Upper lobe of left lung (tissue), 4 donors: ENCODE results near the gene FAAH.

Source experiments
- POLR2A ChIP-seq, 4 donors: fragments of 450-650 bp; IDR thresholded peaks; one replicate each; pipeline ENCODE4 v1.5.1; 2016 to 2017; ENCODE audit warnings: antibody characterized with exemption in 4 of 4, mild to moderate bottlenecking in 2 of 4
- TF ChIP-seq, protein P1 (sequence below), 6 experiments: fragments of 450-650 bp in 4 of 6; fragments of 200-600 bp in 2 of 6; sonication (generic) in 2 of 6; IDR thresholded peaks; one replicate each; pipeline ENCODE4 v1.5.1; 2016 to 2019; ENCODE audit warnings: antibody characterized with exemption in 6 of 6

DNA sequence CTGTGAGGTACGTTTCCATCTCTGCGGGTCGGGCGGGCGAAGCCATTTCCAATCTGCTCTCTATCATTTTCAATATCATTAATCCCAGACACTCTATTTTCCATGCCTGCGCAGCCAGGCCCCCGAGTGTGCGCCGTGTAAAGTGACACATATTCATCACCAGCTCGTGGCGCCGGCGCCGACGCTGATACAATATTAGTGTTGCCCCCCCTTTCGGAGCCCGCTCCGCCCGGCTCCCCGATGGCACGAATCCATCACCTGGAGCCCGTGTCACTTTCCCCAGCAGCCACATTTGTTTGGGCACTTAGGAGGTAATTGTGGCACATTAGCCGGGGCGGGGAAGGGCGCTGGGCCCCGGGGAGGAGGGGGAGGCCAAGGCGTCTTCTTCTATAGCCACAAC lies 61.8 kb downstream of the FAAH start:
- TF ChIP-seq POLR2A (IDR thresholded peaks at IDR 0.05), result no peak
- TF ChIP-seq, protein P1, sequence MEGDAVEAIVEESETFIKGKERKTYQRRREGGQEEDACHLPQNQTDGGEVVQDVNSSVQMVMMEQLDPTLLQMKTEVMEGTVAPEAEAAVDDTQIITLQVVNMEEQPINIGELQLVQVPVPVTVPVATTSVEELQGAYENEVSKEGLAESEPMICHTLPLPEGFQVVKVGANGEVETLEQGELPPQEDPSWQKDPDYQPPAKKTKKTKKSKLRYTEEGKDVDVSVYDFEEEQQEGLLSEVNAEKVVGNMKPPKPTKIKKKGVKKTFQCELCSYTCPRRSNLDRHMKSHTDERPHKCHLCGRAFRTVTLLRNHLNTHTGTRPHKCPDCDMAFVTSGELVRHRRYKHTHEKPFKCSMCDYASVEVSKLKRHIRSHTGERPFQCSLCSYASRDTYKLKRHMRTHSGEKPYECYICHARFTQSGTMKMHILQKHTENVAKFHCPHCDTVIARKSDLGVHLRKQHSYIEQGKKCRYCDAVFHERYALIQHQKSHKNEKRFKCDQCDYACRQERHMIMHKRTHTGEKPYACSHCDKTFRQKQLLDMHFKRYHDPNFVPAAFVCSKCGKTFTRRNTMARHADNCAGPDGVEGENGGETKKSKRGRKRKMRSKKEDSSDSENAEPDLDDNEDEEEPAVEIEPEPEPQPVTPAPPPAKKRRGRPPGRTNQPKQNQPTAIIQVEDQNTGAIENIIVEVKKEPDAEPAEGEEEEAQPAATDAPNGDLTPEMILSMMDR (IDR thresholded peaks at IDR 0.05), result no peak
